ENCODE data around the gene DCAF11.

DNA sequence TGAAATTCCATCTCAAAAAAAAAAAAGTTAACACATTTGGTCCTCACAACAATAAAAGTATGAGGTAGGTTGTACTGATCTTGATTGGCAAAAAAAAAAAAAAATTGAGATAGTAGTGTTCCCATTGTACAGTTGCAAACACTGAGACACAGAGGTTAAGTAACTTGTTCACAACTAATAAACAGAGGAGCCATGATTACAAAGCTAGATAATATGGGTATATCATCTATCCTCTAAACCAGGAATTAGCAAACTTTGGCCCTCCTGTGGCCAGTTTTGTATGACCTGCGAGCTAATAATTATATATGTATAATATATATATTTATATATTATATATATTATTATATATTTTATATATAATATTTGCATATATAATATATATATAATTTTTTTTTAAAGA is 19.2 kb downstream of the DCAF11 start:
- TF ChIP-seq, protein P1, sequence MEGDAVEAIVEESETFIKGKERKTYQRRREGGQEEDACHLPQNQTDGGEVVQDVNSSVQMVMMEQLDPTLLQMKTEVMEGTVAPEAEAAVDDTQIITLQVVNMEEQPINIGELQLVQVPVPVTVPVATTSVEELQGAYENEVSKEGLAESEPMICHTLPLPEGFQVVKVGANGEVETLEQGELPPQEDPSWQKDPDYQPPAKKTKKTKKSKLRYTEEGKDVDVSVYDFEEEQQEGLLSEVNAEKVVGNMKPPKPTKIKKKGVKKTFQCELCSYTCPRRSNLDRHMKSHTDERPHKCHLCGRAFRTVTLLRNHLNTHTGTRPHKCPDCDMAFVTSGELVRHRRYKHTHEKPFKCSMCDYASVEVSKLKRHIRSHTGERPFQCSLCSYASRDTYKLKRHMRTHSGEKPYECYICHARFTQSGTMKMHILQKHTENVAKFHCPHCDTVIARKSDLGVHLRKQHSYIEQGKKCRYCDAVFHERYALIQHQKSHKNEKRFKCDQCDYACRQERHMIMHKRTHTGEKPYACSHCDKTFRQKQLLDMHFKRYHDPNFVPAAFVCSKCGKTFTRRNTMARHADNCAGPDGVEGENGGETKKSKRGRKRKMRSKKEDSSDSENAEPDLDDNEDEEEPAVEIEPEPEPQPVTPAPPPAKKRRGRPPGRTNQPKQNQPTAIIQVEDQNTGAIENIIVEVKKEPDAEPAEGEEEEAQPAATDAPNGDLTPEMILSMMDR (IDR thresholded peaks at IDR 0.05) = no peak
- TF ChIP-seq POLR2A (IDR thresholded peaks at IDR 0.05) = no peak

Measured in uterus (tissue), 2 donors.